Measurements from ENCODE around the gene GADD45G.
A peak's percentile ranks its signal among the peaks of the same experiment; 100 is the strongest.

The GADD45G gene

DNA sequence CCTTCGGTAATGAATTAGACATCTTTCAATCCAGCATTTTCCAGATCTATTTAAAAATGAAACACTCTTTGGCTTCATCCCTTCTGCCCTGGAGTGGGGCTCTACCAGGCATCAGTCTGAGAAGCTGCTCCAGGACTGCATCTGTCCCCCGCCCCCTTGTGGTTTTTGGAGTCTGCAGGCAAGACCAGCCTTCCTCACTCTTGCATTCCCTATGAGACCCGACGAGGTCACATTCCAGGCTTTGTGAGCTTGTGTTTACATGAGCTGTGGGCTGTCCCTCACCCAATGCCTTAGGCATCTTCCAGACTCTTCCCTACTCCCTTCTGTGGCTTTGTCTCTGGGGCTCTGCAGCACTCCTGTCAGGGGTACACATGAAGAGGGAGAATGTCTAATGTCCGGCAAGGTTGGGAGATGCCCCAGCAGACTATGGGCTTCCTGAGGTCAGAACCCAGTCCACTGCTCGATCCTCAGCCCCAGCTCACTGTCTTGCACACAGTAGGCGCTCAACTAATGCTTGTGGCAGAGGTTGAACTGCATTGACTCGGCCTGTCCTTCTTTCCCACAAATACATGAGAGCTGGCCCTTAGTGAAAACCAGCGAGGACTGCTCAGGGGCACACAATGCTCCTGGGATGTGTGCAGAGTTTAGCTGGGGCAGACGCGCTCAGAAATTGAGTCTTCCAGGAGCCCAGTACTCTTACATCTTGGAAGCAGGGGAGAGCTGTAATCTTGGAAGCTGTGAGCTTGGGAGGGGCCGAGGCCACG lies 11.7 kb upstream of the GADD45G start:
- no peak for DNase-seq (ENCODE audit: low read depth)

DNA sequence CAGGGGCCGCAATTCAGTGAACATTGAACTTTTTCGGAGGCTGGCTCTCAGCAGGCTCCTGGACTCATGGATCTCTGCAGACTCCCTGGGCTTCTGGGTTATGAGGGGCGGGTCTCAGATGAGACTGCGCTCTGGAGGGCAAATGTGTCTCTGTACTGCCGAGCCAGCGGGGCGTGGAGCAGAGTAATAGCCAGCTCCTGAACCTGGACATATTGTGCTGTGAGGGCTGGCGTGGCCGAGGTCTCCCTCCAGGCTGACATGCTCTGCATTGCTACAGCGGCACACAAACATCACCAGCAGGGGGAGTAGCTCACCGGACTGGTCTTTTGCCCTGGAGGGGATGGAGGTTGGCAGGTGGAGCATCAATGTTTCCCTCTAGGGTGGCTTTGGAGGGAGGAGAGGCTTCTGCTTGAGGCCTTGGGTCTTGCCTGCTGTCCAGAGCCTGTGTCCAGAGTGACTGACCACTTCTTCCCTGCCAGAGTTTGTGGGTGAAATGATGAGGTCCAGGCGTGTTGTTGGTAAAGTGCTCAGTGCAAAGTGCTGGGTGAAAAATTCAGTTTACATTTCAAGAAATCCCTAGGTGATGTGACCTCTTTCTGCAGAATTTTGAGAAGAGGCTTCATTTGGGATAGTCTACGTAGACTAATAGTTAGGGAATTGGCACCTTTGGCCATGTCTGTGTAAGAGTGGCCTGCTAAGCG lies 10.9 kb upstream of the GADD45G start:
- no peak for DNase-seq (ENCODE audit: low read depth)

DNA sequence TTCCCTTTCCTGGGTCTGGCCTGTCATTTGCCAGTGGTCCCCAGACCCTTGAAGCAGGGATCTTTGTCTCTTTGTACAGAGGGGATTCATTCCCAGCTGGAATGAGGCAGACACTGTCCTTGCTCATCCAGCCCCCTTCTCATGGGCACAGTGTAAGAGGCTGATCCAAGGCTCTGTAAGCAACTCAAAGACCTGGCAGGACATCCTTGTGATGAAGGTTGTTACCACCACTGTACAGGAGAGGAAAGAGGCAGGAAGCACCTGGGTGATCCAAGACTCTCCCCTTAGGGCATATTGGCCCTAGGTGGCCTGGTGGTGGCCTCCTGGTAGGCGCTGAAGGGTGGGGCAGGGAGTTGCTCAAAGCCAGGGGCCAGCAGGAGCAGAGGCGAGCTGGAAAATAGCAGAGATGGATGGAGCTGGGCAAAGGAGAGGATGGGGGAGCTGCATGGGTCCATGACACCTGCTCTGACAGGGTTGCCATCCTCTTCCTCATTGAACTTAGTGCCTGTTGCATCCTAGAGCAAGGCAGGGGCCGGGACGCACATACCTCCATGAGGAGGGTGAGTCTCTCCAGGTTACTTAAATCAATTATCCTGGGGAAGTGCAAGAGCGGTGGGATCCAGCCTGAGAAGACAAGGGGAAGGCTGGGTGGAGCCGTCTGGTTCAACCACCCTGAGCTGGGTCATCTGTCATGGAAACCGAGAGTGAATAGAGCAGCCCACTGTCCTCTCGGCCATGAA lies 9.8 kb upstream of the GADD45G start:
- no peak for DNase-seq (ENCODE audit: low read depth)

DNA sequence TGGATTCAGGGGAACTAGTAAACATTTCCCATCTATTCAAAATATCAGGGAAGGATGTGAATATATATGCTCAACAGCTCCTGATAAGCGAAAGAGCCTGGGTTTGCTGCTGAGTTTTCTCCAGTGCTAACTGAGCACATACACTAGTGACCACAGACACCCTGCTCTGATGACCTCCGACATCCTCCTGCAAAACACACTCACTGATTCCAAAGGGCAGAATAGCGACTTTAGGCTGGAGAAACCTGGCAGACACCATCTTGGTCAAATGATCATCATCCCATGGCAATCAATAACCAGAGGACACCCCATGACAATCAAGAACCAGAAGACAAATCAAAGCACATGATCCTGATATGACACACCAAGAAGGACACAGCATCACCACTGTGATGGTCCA lies 9.2 kb upstream of the GADD45G start:
- DNase-seq (ENCODE audit: low read depth): no peak

GRCh38 chr9:89596937-89597555 lies 7.8 kb upstream of the GADD45G start:
- DNase-seq (ENCODE audit: low read depth): no peak

- peak; percentile 21 for DNase-seq (ENCODE audit: low read depth)
Measured at GRCh38 chr9:89597711-89598362, 7.0 kb upstream of the GADD45G start.

DNA sequence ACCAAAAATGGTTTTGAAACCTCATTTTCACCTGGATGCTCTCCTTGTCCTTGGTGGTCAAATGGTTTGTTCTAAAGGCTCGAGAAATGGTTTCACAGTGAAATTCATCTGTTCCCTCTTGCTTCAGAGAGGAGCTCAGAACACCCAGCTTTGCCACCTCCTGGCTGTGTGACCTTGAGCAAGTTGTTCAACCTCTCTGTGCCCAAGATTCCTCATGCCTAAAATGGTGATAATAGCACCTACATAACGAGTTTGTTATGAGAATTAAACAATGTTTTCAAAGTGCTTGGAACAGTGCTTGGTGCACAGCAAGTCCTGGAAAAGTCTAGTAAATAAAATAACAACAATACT lies 6.5 kb upstream of the GADD45G start:
- no peak for DNase-seq (ENCODE audit: low read depth)

- DNase-seq (ENCODE audit: low read depth): no peak
Measured at GRCh38 chr9:89598926-89599325, 5.9 kb upstream of the GADD45G start.

- DNase-seq (ENCODE audit: low read depth): no peak
Measured at GRCh38 chr9:89600831-89601230, 4.0 kb upstream of the GADD45G start.

GRCh38 chr9:89601306-89601705 lies 3.5 kb upstream of the GADD45G start:
- DNase-seq (ENCODE audit: low read depth): no peak

DNA sequence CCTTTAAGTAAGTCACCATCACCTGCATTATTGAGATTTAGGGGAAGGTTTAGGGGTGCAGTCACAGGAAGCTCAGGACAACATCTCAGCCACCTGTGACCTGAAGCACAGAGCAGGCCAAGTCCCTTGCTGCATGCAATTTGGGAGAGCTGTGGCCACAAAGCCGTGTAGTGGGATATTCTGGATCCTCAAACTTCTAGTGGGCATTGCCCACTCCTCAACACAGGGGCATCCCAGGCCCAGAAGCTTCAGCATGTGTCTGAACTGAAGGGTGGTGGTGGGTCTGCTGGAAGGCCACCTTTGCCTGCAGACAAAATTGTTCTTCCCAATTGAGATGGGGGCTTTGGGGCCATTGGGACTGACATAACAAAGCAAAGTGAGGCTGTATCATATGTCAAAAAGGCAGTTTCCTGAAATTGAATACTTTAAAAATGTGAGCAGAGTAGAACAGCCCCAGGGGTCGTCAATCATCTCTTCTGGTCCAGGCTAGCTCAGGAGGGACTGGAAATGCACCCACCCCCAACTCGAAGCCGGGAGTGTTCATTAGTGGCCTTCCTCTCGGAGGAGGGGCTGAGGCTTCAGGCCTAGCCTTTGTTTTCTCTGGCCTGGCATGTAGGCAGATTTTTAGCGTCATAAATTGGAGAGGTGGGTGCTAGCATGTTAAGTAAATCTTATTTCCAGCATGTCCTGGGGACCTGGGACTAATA lies 2.8 kb upstream of the GADD45G start:
- DNase-seq (ENCODE audit: low read depth): no peak

DNA sequence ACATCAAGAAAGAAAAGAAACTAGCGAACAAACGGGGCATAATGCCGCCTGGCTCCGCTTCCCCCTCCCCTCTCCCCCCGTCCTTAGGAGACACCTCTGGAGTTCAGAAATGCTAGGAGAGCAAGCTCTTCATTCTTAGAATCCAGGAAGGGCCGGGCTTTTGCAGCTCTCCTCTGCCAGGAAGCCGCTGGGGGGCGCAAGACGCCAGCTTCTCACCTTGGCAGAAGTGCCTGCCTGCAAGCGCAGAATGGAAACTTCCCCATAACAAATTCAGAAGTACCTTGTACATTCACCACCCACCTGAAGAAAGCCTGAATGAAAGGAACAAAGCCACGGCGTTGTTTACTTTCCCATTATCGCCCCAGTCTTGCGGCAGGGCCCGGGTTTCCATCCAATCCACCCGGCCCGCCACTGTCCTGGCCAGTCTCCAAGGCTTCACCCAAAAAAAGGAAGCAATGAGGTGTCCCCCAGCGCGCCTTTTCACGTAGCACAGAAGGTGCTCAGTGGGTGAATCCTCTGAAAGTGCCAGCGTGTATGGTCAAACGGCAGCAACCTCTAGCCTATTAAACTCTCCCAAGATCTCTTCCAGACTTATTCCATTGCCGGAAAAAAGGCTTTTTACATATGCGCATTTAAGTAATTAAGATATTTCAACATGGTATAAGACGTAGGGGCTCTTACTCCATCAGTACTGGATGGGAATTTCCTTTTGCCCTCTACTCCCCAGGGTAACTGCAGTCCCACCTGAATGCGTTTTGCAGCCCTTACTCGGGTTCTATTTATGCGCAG lies 1.6 kb upstream of the GADD45G start:
- peak; percentile 21 for DNase-seq (ENCODE audit: low read depth)

GRCh38 chr9:89603767-89604665 lies 796 bp upstream of the GADD45G start:
- DNase-seq (ENCODE audit: low read depth): no peak

GRCh38 chr9:89605465-89606048 lies 745 bp downstream of the GADD45G start:
- DNase-seq (ENCODE audit: low read depth): no peak

DNA sequence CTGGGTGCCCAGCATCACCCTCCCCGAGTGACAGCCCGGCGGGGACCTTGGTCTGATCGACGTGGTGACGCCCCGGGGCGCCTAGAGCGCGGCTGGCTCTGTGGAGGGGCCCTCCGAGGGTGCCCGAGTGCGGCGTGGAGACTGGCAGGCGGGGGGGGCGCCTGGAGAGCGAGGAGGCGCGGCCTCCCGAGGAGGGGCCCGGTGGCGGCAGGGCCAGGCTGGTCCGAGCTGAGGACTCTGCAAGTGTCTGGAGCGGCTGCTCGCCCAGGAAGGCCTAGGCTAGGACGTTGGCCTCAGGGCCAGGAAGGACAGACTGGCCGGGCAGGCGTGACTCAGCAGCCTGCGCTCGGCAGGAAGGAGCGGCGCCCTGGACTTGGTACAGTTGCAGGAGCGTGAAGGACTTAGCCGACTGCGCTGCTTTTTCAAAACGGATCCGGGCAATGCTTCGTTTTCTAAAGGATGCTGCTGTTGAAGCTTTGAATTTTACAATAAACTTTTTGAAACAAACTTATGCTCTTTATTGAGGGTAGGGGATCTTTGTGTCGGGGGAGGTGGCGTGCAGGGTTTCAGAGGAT lies 1.3 kb downstream of the GADD45G start:
- DNase-seq (ENCODE audit: low read depth): no peak

- DNase-seq (ENCODE audit: low read depth): no peak
Measured at GRCh38 chr9:89606624-89607311, 2.0 kb downstream of the GADD45G start.

DNA sequence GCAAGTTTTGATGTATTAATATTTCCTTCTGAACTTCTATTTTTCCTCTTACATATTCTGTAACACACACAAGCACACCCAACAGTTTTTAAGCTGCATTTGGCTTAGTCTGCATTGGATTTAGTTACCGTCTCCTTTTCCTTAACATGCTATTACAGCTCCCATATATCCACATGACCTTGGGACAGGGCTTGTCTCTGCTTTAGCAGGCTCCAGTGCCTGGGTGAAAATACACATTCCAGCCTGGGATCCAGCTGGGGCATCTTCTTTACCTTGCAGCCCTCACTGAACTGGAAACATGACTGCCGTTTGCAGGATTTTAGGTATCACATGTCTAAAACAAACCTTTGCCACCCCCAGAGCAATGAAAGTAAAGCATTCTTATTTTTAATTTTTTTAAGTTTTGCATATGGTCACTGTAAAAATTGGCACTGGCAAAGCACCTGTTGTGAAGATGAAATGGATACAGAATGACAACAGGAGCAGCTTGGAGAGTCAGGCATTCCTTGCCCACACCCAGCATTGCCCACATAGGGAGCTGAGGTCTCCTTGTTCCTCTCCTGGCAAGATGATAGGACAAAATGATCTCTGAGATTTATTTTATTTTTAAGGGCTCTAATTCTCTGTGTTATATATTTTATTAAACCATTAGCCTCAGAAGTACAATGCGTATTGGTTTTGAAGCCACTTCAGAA lies 4.0 kb downstream of the GADD45G start:
- DNase-seq (ENCODE audit: low read depth): no peak
